Natural killer cell treated with Interleukin-12 subunit alpha and Interleukin-12 subunit beta and Interleukin-15 and Interleukin-18, amount 100 ng/mL, for 72 hours (primary cell): ENCODE data around the gene CD9. TPM values are rescaled to one million over a fixed set of nuclear protein-coding genes. Genes with fewer than 3 reads are reported as not detected.
A peak's percentile ranks its signal among the peaks of the same experiment; 100 is the strongest.

Source experiments
- ATAC-seq, 2 donors: fragments of 150-1000 bp; cut with Tn5 transposase in 1 of 2; sonication (Bioruptor Pico), chemical (Tn5 transposase) in 1 of 2; 2 replicates each; pipeline ENCODE4 v1.10.0; 2021
- DNase-seq: peaks from one replicate; pipeline ENCODE4 v3.0.0; 2022; ENCODE audit warnings: low spot score
- H3K27ac Mint-ChIP-seq, 2 donors: 1 replicate in 1 of 2; 2 replicates in 1 of 2; pipeline ENCODE4 v1.8.0; 2022; ENCODE audit warnings: mixed read lengths in 2 of 2, mild to moderate bottlenecking in 1 of 2, moderate library complexity in 1 of 2
- H3K27me3 Mint-ChIP-seq, 2 donors: 1 replicate in 1 of 2; 2 replicates in 1 of 2; pipeline ENCODE4 v1.8.0; 2022; ENCODE audit warnings: mixed read lengths in 2 of 2
- H3K36me3 Mint-ChIP-seq: one replicate; pipeline ENCODE4 v1.8.0; 2022; ENCODE audit warnings: mixed read lengths
- H3K4me1 Mint-ChIP-seq, 2 donors: 1 replicate in 1 of 2; 2 replicates in 1 of 2; pipeline ENCODE4 v1.8.0; 2022; ENCODE audit warnings: low read depth in 2 of 2, mixed read lengths in 2 of 2, mild to moderate bottlenecking in 1 of 2
- H3K4me3 Mint-ChIP-seq: one replicate; pipeline ENCODE4 v1.8.0; 2022; ENCODE audit warnings: mixed read lengths
- H3K9me3 Mint-ChIP-seq: 2 replicates; pipeline ENCODE4 v1.8.0; 2022; ENCODE audit warnings: mixed read lengths
- total RNA-seq, 2 donors: library from RNA; stranded (reverse); gene quantifications; one replicate each; pipeline ENCODE4 v1.2.3, GENCODE V29; 2022

The CD9 gene
- total RNA-seq, 2 donors from 2014 or later: 1.1 to 3.3 TPM

- Mint-ChIP-seq H3K36me3 (no peaks in the 10 kb centered on the region), H3K9me3 (no peaks in the 10 kb centered on the region), H3K4me1 (peaks cover 3 to 5% of the 10 kb centered on the region in 2 donors), H3K27me3 (peaks cover 0 to 13% of the 10 kb centered on the region in 2 donors), H3K4me3 (no peak overlapping the region), H3K27ac (no peak overlapping the region)
- no peak for ATAC-seq
- no peak for DNase-seq
These were observed 37.6 kb downstream of the CD9 start for GRCh38 chr12:6237830-6238229.

- ATAC-seq: no peak
- Mint-ChIP-seq H3K36me3 (no peaks in the 10 kb centered on the region), H3K4me3 (no peak overlapping the region), H3K27me3 (peaks cover 0 to 10% of the 10 kb centered on the region in 2 donors), H3K4me1 (peaks cover 0 to 3% of the 10 kb centered on the region in 2 donors), H3K9me3 (no peaks in the 10 kb centered on the region), H3K27ac (no peak overlapping the region)
- no peak for DNase-seq
These were observed 38.7 kb downstream of the CD9 start for GRCh38 chr12:6238875-6239274.

- DNase-seq: no peak
- Mint-ChIP-seq H3K9me3 (no peaks in the 10 kb centered on the region), H3K4me3 (no peak overlapping the region), H3K27ac (no peak overlapping the region), H3K36me3 (no peaks in the 10 kb centered on the region), H3K4me1 (no peaks in the 10 kb centered on the region), H3K27me3 (peaks cover 0 to 9% of the 10 kb centered on the region in 2 donors)
- ATAC-seq: no peak
These were observed 41.3 kb downstream of the CD9 start for GRCh38 chr12:6241495-6241894.

GRCh38 chr12:6249580-6249979 is 49.4 kb downstream of the CD9 start:
- H3K27me3 Mint-ChIP-seq: peaks cover 10% of the 10 kb centered on the region in 2 donors
- H3K9me3 Mint-ChIP-seq: no peaks in the 10 kb centered on the region
- H3K36me3 Mint-ChIP-seq: no peaks in the 10 kb centered on the region
- DNase-seq (no peak), ATAC-seq (no peak)
- H3K27ac Mint-ChIP-seq: no peak overlapping the region
- H3K4me3 Mint-ChIP-seq: no peak overlapping the region
- H3K4me1 Mint-ChIP-seq: no peaks in the 10 kb centered on the region

- H3K27ac Mint-ChIP-seq: no peak overlapping the region
- peaks cover 6 to 10% of the 10 kb centered on the region in 2 donors for H3K27me3 Mint-ChIP-seq
- ATAC-seq (no peak), DNase-seq (no peak)
- no peaks in the 10 kb centered on the region for H3K9me3 Mint-ChIP-seq
- no peak overlapping the region for H3K4me3 Mint-ChIP-seq
- H3K36me3 Mint-ChIP-seq: no peaks in the 10 kb centered on the region
- H3K4me1 Mint-ChIP-seq: no peaks in the 10 kb centered on the region
These were observed 50.1 kb downstream of the CD9 start for GRCh38 chr12:6250343-6250742.

GRCh38 chr12:6253278-6253677 is 53.1 kb downstream of the CD9 start:
- H3K27ac Mint-ChIP-seq: no peak overlapping the region
- no peaks in the 10 kb centered on the region for H3K4me1 Mint-ChIP-seq
- ATAC-seq: peak in 1 of 2 donors; percentile 28
- peaks cover 10 to 12% of the 10 kb centered on the region in 2 donors for H3K27me3 Mint-ChIP-seq
- DNase-seq: no peak
- H3K9me3 Mint-ChIP-seq: no peaks in the 10 kb centered on the region
- H3K36me3 Mint-ChIP-seq: no peaks in the 10 kb centered on the region
- no peak overlapping the region for H3K4me3 Mint-ChIP-seq

- ATAC-seq: no peak
- DNase-seq: no peak
- Mint-ChIP-seq H3K9me3 (no peaks in the 10 kb centered on the region), H3K4me3 (no peak overlapping the region), H3K27me3 (peaks cover 7 to 10% of the 10 kb centered on the region in 2 donors), H3K36me3 (no peaks in the 10 kb centered on the region), H3K27ac (no peak overlapping the region), H3K4me1 (no peaks in the 10 kb centered on the region)
These were observed 54.3 kb downstream of the CD9 start for GRCh38 chr12:6254491-6254890.

GRCh38 chr12:6257007-6257406 is 56.8 kb downstream of the CD9 start:
- no peak overlapping the region for H3K27ac Mint-ChIP-seq
- no peaks in the 10 kb centered on the region for H3K36me3 Mint-ChIP-seq
- DNase-seq (no peak), ATAC-seq (no peak)
- peaks cover 2 to 4% of the 10 kb centered on the region in 2 donors for H3K4me1 Mint-ChIP-seq
- H3K27me3 Mint-ChIP-seq: peaks cover 13 to 14% of the 10 kb centered on the region in 2 donors
- H3K4me3 Mint-ChIP-seq: no peak overlapping the region
- no peaks in the 10 kb centered on the region for H3K9me3 Mint-ChIP-seq

GRCh38 chr12:6262211-6262610 is 62.0 kb downstream of the CD9 start:
- H3K27me3 Mint-ChIP-seq: peaks cover 9 to 27% of the 10 kb centered on the region in 2 donors
- H3K4me1 Mint-ChIP-seq: peaks cover 8 to 10% of the 10 kb centered on the region in 2 donors
- no peaks in the 10 kb centered on the region for H3K9me3 Mint-ChIP-seq
- no peak for DNase-seq
- H3K27ac Mint-ChIP-seq: no peak overlapping the region
- no peaks in the 10 kb centered on the region for H3K36me3 Mint-ChIP-seq
- H3K4me3 Mint-ChIP-seq: no peak overlapping the region
- no peak for ATAC-seq

- H3K4me3 Mint-ChIP-seq: no peak overlapping the region
- peaks cover 9 to 27% of the 10 kb centered on the region in 2 donors for H3K27me3 Mint-ChIP-seq
- no peak overlapping the region for H3K27ac Mint-ChIP-seq
- no peaks in the 10 kb centered on the region for H3K9me3 Mint-ChIP-seq
- H3K4me1 Mint-ChIP-seq: peaks cover 10 to 11% of the 10 kb centered on the region in 2 donors
- DNase-seq (no peak), ATAC-seq (no peak)
- H3K36me3 Mint-ChIP-seq: no peaks in the 10 kb centered on the region
These were observed 62.4 kb downstream of the CD9 start for GRCh38 chr12:6262623-6263022.

GRCh38 chr12:6263931-6264330 is 63.7 kb downstream of the CD9 start:
- H3K4me1 Mint-ChIP-seq: peaks cover 10 to 11% of the 10 kb centered on the region in 2 donors
- no peaks in the 10 kb centered on the region for H3K36me3 Mint-ChIP-seq
- no peak overlapping the region for H3K4me3 Mint-ChIP-seq
- no peak for DNase-seq
- no peaks in the 10 kb centered on the region for H3K9me3 Mint-ChIP-seq
- peaks cover 6 to 27% of the 10 kb centered on the region in 2 donors for H3K27me3 Mint-ChIP-seq
- H3K27ac Mint-ChIP-seq: no peak overlapping the region
- no peak for ATAC-seq

- peak; percentile 55 for DNase-seq
- no peak for ATAC-seq
- H3K36me3 Mint-ChIP-seq: no peaks in the 10 kb centered on the region
- H3K27me3 Mint-ChIP-seq: peaks cover 6 to 27% of the 10 kb centered on the region in 2 donors
- H3K27ac Mint-ChIP-seq: no peak overlapping the region
- peaks cover 10 to 11% of the 10 kb centered on the region in 2 donors for H3K4me1 Mint-ChIP-seq
- H3K4me3 Mint-ChIP-seq: no peak overlapping the region
- no peaks in the 10 kb centered on the region for H3K9me3 Mint-ChIP-seq
These were observed 64.3 kb downstream of the CD9 start for GRCh38 chr12:6264402-6265037.

- Mint-ChIP-seq H3K9me3 (no peaks in the 10 kb centered on the region), H3K27me3 (peaks cover 6 to 27% of the 10 kb centered on the region in 2 donors)
- no peak for ATAC-seq
These were observed 64.8 kb downstream of the CD9 start for GRCh38 chr12:6265038-6265405.

GRCh38 chr12:6266541-6266966 is 66.4 kb downstream of the CD9 start:
- no peak for ATAC-seq
- Mint-ChIP-seq H3K27me3 (peaks cover 3 to 13% of the 10 kb centered on the region in 2 donors), H3K4me1 (peaks cover 6 to 9% of the 10 kb centered on the region in 2 donors), H3K4me3 (no peak overlapping the region), H3K36me3 (no peaks in the 10 kb centered on the region), H3K9me3 (no peaks in the 10 kb centered on the region), H3K27ac (no peak overlapping the region)
- DNase-seq: peak; percentile 54

More at GRCh38 chr12:6265038-6265405, 64.8 kb downstream of the CD9 start:
- Mint-ChIP-seq H3K4me1 (peaks cover 10 to 11% of the 10 kb centered on the region in 2 donors), H3K27ac (no peak overlapping the region), H3K4me3 (no peak overlapping the region), H3K36me3 (no peaks in the 10 kb centered on the region)
- DNase-seq: peak; percentile 28
